ENCODE measurements around the gene HORMAD1. TPM values are rescaled to one million over a fixed set of nuclear protein-coding genes. Genes with fewer than 3 reads are reported as not detected.
"Not testable (repeated sequence)": the region's sequence is repeated elsewhere in the genome, so short reads cannot be mapped to it uniquely, and the experiment has no call there.

HORMAD1 gene
- 0.21 TPM for total RNA-seq

DNA sequence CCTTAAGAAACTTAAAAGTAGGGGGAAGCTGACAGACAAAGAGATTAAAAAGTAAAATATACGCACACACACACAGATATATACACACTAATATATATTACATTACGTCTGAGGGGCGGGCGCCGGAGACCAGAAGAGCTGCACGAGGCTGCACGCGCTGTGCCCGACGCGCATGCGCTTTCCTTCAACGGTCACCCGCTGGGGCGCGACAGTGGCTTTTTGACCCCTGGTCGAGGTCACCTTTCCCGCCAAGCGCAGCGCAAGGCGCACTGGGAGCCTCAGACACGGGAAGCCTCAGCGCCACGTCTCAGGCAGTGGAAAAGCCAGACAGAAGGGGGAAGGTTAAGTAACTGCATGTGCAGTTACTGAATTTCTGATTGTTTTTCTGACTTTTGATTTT is at the start of gene HORMAD1:
Gene HORMAD1, minus strand, starts transcription at position 193 of the 400 bp plus-strand sequence. CDS start 1,390 bp downstream, outside the sequence.
- no peak for DNase-seq (ENCODE audit: low spot score)

DNA sequence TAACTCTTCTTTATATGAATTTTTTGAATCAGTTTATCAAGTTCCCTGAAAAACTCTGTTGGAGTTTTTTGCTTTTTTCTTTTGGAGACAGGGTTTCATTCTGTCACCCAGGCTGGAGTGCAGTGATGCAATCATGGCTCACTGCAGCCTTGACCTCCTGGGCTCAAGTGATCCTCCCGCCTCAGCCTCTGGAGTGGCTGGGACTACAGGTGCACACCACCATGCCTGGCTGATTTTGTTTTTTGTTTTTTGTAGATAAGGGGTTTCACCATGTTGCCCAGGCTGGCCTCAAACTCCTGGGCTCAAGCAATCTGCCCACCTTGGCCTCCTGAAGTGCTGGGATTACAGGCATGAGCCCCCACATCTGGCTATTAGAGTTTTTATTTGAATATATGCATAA is 47.0 kb upstream of the HORMAD1 start:
- DNase-seq (ENCODE audit: low spot score): not testable (repeated sequence)

DNA sequence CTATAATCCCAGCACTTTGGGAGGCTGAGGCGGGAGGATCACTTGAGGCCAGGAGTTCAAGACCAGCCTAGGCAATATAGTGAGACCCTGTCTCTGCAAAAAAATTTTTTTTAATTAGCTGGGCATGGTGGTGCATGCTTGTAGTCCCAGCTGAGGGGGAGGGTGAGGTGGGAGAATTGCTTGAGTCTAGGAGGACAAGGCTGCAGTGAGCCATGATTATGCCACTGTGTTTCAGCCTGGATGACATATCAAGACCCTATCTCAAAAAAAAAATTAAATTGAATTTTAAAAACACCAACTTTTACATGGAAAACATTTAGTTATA is 45.2 kb upstream of the HORMAD1 start:
- DNase-seq (ENCODE audit: low spot score): not testable (repeated sequence)

- no peak for DNase-seq (ENCODE audit: low spot score)
These were observed 44.7 kb upstream of the HORMAD1 start, which contains the start of gene CTSS for GRCh38 chr1:150765296-150765976. CTSS (minus strand) TSS chr1:150765778; CDS start chr1:150764763, 1,015 bp downstream.

DNA sequence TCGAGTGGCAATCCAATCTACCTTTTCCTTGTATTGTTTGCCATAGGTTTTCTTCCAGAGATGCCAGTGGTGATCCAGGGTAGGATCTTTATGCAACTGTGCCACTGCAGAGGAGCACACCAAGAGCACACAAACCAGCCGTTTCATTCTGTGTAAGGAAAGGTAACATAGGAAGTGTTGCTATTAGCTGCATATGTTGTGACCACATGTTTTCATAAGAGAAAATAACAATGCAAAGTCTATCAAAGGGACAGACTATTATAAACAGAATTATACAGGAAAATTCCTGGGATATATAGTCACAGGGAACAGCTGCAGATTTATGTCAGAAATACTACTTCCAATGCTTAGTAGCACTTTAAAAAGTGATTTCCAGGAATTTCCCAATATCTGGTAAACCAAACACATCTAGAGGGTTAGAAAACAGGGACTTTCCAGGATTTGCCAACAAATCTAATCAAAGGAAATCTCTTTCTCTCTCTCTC is 44.0 kb upstream of the HORMAD1 start:
- no peak for DNase-seq (ENCODE audit: low spot score)

DNA sequence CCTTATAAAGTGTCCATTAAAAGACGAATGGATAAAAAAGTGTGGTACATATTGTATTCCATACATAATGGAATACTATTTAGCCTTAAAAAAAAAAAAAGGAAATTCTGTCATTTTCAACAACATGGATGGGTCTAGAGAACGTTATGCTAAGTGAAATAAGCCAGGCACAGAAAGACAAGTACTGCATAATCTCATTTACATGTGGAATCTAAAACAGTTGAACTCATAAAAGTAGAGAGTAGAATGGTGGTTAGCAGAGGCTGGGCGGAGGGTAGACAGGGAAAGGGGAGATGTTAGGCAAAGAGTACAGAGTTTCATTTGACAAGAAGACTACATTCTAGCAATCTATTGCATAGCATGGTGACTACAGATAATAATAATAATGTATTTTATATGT is 42.3 kb upstream of the HORMAD1 start:
- no peak for DNase-seq (ENCODE audit: low spot score)

- DNase-seq (ENCODE audit: low spot score): no peak
These were observed 41.9 kb upstream of the HORMAD1 start for GRCh38 chr1:150762552-150762951.

DNA sequence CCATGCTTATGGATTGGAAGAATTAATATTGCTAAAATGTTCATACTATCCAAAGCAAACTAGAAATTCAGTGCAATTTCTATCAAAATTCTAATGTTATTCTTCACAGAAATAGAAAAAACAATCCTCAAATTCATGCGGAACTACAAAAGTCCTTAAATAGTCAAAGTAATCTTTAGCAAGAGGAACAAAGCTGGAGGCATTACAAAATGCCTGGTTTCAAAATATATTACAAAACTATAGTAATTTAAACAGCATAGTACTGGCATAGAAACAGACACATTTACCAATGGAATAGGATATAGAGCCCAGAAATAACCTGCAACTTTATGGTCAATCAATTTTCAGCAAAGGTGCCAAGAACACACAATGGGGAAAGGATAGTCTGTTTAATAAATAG is 41.1 kb upstream of the HORMAD1 start:
- DNase-seq (ENCODE audit: low spot score): no peak

DNA sequence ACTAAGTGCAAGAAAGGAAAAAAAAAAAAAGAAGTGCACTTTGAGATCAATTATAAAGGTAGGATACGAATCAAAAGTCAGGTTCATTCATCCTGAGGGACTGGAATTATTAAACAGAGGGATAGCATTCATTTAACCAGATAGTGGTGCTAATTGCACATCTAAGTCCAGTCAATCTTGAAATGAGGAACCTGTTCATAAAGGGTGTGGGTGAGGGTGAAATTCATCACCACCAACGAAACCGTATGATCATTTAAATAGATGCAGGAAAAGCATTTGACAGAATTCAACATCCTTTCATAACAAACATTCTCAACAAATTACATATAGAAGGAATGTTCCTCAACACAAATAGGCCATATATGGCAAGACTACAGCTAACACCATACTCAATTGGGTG is 39.3 kb upstream of the HORMAD1 start:
- DNase-seq (ENCODE audit: low spot score): no peak

DNA sequence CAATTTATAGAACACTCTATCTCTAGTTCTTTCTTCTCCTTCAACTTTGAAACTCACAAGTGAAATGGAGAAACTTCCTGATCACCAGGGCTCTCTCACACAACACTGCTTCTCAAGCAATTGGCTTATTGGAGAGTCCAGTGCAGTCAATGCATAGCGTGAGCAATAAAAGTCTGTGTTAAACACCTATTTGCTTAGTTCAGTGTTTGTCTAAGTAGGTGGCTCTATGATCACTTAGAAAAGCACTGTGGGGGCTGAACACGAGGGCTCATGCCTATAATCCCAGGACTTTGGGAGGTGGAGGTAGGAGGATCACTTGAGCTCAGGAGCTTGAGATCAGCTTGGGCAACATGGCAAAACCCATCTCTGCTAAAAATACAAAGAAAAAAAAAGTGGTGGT is 32.7 kb upstream of the HORMAD1 start:
- no peak for DNase-seq (ENCODE audit: low spot score)

- no peak for DNase-seq (ENCODE audit: low spot score)
These were observed 30.7 kb upstream of the HORMAD1 start for GRCh38 chr1:150751443-150751842.

GRCh38 chr1:150749720-150750311 is 29.1 kb upstream of the HORMAD1 start:
- DNase-seq (ENCODE audit: low spot score): no peak

DNA sequence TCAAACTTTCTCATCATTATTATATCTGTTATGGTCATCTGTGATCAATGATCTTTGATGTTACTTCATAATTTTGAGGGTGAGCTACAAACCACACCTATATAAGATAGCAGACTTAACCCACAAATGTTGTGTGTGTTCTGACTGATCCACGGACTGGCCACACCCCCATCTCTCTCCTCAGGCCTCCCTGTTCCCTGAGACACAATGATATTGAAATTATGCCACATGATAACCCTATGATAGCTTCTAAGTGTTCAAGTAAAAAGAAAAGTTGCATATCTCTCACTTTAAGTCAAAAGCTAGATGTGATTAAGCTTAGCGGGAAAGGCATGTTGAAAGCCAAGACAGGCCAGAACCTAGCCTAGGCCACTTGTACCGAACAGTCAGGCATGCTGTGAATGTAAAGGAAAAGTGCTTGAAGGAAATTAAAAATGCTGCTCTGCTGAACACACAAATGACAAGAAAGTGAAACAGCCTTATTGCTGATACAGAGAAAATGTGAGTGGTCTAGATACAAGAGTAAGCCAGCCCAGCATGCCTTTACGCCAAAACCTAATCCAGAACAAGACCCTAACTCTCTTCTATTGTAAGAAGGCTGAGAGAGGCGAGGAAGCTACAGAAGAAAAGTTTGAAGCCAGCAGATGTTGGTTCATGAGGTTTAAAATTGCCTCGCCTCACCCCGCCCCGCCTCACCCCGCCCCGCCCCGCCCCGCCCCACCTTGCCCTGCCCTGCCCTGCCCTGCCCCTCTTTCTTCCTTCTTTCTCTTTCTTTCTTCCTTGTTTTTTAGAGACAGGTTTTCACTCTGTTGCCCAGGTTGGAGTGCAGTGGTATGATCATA is 28.4 kb upstream of the HORMAD1 start:
- DNase-seq (ENCODE audit: low spot score): no peak

DNA sequence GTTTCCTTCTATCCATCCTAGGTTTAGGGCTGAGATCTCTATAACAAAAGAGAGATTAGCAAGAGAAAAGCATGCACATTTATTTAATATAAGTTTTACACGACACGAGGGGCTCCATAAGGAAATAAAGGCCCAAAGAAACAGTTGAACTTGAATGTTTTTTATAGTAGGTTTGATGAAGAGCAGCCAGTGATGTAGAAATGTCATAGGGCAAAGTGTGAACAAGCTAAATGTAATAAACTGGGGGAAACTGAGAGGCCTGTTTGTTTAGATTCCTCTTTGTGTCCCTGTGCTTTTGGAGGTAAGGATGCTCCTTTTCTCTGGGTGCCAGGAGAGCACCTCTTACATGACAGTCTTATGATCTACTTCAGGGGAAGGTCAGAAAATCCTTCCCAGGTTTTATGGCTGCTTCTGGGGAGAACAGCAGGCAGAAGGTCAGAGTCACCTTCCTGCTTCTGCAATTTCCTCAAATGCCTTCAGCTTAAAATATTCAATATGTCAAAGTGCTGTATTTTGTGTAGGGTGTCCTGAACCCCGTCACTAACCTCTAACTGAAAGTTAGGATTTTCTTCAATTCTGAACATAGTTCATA is 9.5 kb upstream of the HORMAD1 start:
- DNase-seq (ENCODE audit: low spot score): no peak

DNA sequence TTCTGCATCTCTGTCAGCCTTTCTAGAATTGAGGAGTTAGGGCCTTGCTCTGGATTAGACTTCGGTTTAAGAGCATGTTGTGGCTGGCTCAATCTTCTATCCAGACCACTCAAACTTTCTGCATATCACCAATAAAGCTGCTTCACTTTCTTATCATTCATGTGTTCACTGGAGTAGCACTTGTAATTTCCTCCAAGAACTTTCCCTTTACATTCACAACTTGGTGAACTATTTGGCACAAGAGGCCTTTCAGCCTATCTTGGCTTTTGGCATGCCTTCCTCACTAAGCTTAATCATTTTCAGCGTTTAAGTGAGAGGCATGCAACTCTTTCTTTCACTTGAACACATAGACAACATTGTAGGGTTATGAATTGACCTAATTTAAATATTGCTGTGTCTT is 3.6 kb upstream of the HORMAD1 start:
- DNase-seq (ENCODE audit: low spot score): no peak

DNA sequence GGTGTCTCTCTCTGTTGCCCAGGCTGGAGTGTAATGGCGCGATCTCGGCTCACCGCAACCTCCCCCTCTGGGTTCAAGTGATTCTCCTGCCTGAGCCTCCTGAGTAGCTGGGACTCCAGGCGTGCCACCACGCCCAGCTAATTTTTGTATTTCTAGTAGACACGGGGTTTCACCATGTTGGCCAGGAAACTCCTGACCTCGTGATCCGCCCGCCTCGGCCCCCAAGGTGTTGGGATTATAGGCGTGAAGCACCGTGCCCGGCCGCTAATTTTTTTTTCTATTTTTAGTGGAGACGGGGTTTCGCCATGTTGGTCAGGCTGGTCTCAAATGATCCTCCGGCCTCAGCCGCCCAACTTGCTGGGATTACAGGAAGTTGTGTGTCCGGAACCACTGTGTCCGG is 597 bp downstream of the HORMAD1 start:
- no peak for DNase-seq (ENCODE audit: low spot score)

DNA sequence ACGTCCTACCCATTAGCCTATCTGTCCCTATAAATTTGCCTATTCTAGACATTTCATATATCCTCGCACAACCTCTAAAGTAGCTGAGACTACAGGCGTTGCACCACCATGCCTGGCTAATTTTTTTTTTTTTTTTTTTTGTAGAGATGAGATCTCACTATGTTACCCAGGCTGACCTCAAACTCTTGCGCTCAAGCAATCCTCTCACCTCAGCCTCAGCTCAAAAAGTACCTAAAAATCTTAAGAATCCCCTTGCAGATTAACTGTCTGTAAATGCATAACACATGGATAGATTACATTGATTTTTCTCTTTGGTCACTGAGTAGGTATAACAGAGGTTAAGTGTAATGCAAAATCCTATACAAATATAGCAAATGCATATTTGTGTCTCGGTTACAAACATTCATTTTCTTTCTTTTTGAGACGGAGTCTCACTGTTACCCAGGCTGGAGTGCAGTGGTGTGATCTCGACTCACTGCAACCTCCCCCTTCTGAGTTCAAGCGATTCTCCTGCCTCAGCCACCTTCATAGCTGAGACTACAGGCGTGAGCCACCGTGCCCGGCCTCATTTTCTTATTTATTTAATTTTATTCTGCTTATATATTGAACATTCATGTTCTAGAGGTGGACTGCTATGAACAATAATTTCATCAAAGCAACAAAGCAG is 2.3 kb downstream of the HORMAD1 start:
- no peak for DNase-seq (ENCODE audit: low spot score)

- DNase-seq (ENCODE audit: low spot score): not testable (repeated sequence)
These were observed 11.7 kb downstream of the HORMAD1 start for GRCh38 chr1:150709031-150709430.

DNA sequence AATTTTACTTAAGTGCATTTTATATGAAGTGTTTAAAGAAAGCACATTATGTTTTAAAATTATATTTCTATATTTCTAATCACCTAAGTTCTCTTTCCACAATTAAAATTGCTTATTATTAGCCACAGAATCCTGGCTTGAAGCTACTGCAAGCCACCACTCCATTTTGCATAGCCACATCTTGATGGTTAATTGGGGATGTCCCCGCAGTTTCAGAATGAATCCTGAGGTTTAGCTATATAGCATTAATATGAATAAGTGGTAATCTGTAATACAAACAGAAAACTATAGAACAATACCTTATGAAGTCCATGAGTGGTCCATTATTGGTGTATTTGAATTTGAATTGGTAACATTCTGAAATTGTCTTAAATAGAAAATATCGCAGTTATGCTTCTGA is 12.1 kb downstream of the HORMAD1 start:
- DNase-seq (ENCODE audit: low spot score): no peak

- DNase-seq (ENCODE audit: low spot score): no peak
These were observed 14.6 kb downstream of the HORMAD1 start for GRCh38 chr1:150706091-150706490.

GRCh38 chr1:150703427-150703826 is 17.3 kb downstream of the HORMAD1 start:
- DNase-seq (ENCODE audit: low spot score): no peak

Measured in ureter (tissue), 1 donor.